ENCODE data around the gene TMEM126A. TPM values are rescaled to one million over a fixed set of nuclear protein-coding genes. Genes with fewer than 3 reads are reported as not detected.

Gene TMEM126A
- 37.6 TPM for total RNA-seq

DNA sequence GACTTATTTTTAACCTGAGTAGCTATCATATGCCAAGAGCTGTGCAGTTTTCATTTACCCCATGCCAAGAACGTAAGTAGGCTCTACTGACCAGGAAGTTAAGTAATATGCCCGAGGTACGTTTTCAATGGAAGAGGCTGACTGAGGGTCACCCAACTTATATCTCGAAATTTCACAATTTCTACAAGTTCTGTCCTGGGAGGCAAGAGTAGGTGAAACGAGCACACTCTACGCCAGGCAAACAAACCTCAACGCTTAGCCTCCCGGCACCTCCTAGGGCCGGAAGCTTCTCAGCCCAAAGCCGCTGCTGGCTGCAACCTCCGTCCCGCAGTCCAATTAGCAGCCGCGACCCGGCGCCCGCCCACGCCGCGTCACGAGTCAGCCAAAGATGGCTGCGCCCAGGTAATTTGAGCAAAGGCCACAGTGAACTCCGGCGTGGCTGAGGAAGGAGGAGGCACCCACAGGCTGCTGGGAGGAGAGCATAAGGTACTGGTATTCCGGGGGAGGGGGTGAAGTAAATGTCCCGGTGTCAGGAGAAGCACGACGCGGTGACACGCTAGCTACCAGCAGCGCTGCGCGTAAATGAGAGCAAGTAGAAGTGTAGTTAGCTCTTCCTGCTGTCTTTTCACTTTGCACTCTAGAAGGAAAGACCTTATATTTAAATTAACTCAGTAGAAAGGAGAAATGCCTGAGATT, at the start of gene TMEM126A:
Gene TMEM126A (plus strand): TSS at position 364 of the 696 bp plus-strand sequence. CDS start 2,289 bp downstream, outside the sequence.

DNA sequence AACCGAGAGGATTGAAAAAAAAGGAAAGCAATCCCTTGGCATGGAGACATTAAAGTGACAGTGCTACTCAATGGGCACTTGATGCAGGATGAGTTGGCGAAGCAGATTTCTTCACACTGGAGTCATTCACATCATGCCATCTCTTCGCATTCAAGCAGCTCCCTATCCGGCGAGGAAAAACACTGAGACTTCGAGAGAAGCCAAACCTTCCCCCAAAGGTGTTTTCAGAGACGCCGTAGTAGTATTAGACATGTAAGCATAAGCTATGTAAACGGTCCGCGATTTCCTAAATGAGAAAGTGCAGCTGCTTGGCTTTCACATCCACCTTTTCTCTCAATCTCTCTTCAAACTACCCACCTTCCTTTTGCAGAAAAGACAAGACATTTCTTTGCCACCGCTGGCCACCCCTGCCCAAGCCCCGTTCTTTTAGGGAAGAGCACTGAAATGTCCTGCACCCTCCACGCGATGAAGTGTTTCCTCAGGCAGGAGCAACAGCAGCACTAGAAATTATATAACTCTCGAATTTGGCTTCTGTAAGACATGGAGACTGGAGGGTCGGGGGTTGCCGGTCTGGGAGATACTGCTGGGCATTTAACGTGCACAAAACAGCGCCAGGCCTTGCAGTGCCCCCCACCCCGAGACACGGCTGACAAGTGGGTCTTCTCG, 20.3 kb upstream of the TMEM126A start, which contains the start of gene DLG2:
Gene DLG2 (minus strand): TSS at position 13 of the 666 bp plus-strand sequence.

DNA sequence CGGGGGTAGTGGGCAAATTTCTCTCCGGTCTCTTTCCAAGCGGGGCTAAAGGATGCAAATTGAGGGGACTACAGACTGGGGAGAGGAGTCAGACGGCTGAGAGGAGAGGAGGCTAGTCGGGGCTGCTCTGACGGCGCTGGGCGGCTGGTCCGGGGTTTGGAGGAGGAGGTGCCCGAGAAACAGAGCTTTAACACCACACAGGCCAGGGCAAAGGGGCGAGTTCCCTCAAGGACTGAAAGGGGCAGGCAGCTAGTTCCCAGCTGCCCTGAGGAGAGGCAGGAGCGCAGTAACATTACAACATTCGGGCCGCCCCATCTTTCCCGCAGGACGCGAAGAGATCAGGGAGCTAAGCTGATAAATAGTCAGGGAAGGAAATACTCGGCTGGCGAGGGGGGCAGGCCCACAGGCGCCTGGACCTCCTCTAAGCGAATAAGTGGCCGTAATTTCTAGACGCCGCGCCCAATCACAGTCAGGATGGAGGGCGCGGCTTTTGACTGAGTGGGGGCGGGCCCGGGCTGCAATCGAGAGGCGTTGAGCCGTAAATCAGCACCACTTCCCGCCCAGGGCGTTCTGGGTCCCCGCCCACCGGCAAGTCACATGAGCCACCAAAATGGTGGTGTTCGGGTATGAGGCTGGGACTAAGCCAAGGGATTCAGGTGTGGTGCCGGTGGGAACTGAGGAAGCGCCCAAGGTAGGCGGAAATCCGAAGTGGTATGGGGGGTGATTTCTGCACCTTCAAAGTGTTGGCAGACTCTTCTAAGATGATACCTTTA, 19.6 kb upstream of the TMEM126A start, which contains the start of gene TMEM126B:
Gene TMEM126B (plus strand): TSS at position 596 of the 773 bp plus-strand sequence. CDS start 15 bp downstream, at position 611.

DNA sequence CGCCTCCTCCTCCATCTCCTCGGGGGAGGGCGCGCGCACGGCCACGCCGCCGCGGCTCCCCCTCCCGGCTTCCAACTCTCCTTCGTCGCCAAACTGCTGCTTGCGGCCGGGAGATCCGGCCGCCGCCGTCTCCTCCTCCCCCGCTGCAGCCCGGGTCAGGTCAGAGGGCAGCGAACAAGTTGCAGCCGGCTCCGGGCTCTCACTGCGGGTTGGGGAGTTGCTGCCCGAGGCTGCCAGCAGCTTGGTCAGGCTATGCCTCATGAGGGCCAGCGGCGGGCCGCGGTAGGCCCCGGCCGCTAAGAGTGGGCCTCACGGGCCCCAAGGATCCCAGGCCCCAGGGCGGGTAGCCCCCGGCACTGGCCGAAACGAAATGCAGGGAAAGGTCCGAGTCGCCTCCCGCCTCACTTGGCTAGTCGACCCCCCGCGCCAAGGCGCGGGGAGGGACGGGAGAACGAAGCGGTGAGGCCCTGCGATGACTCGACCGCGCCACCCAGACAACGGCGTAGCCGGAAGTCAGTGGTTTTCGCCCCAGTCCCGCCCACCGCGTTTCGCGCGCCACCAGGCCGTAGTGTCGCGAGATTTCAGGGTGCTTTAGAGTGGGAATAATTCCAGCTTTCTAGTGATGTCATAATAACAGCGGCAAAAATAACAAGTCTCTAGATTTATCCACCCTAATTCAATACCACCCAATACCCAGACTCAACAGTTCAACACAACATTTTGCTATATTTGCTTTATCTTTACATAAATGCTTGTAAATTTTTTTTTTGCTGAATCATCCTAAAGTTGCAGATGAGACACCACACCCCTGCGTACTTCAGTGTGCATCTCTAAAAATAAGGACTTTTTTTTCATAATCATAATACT, 17.1 kb downstream of the TMEM126A start, which contains the start of gene CREBZF:
Gene CREBZF (minus strand): TSS at position 515 of the 867 bp plus-strand sequence. CDS start 254 bp downstream, at position 261.

DNA sequence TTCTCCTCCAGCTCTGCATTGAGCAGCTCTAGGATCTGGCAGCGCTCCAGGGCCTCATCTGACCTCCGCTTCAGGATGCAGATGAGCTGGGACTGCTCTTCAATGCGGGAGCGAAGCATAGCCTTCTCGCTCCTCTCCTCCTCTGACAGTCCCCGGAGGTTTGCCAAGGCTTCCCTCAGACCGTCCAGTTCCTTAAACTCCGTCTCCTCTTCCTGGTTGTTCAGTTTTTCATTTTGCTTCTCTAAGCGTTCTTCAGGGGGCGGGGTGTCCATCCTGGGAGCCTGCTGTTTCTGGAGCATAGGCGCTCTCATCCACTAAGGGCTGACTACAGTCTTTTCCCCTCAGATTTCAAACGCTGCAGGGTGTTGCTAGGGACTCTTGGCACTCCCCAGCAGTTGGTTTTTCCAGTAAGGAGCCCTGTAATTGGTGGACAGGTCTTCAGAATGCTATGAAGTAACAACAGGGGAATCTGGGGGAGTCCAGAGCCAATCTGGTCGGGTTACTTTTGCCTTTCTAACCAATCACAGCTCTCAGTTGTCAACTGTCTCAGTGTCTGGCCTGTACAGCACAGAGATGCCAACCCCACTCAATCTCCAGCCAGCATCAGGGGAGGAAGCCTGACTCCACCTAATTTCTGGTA, 38.2 kb downstream of the TMEM126A start, which contains the start of gene CCDC89:
Gene CCDC89 (minus strand): TSS at position 376 of the 640 bp plus-strand sequence. CDS start 65 bp downstream, at position 311.

Other genes starting within 250 kb of the TMEM126A start
- gene DLG2, start 20.6 kb upstream of the TMEM126A start, total RNA-seq, result 158 TPM
- 63.4 TPM for gene TMEM126B, start 19.4 kb upstream of the TMEM126A start, total RNA-seq
- 68.3 TPM for gene CREBZF, start 17.2 kb downstream of the TMEM126A start, total RNA-seq
- 2.5 TPM for gene CCDC89, start 38.2 kb downstream of the TMEM126A start, total RNA-seq
- 13.1 TPM for gene SYTL2, start 163.2 kb downstream of the TMEM126A start, total RNA-seq
- gene CCDC83, start 207.4 kb downstream of the TMEM126A start, total RNA-seq, result not detected